GM21576 (cell line): ENCODE measurements around the gene ADAM33.

Experiments used
- ATAC-seq: cut with Tn5 transposase; IDR thresholded peaks from one replicate; pipeline ENCODE4 v1.9.1; 2021; ENCODE audit warnings: mild to moderate bottlenecking, moderate library complexity; ENCODE audit not compliant: unreplicated experiment

The ADAM33 gene

GRCh38 chr20:3707508-3707899 lies 25.7 kb upstream of the ADAM33 start:
- no peak for ATAC-seq

- no peak for ATAC-seq
Measured at GRCh38 chr20:3706774-3707507, 25.1 kb upstream of the ADAM33 start.

GRCh38 chr20:3705970-3706739 lies 24.3 kb upstream of the ADAM33 start:
- no peak for ATAC-seq

- ATAC-seq = no peak
Measured at GRCh38 chr20:3705491-3705969, 23.7 kb upstream of the ADAM33 start.

- ATAC-seq = no peak
Measured at GRCh38 chr20:3704087-3704486, 22.3 kb upstream of the ADAM33 start.

GRCh38 chr20:3702611-3703391 lies 21.0 kb upstream of the ADAM33 start:
- ATAC-seq = no peak

- ATAC-seq = no peak
Measured at GRCh38 chr20:3701061-3701998, 19.5 kb upstream of the ADAM33 start.

GRCh38 chr20:3699037-3699436 lies 17.2 kb upstream of the ADAM33 start:
- no peak for ATAC-seq

GRCh38 chr20:3698591-3699001 lies 16.8 kb upstream of the ADAM33 start:
- no peak for ATAC-seq

GRCh38 chr20:3697588-3698305 lies 15.9 kb upstream of the ADAM33 start:
- ATAC-seq = no peak

GRCh38 chr20:3696745-3697587 lies 15.2 kb upstream of the ADAM33 start:
- no peak for ATAC-seq

- ATAC-seq = no peak
Measured at GRCh38 chr20:3696200-3696599, 14.4 kb upstream of the ADAM33 start.

- no peak for ATAC-seq
Measured at GRCh38 chr20:3694864-3695263, 13.1 kb upstream of the ADAM33 start.

GRCh38 chr20:3693376-3693775 lies 11.6 kb upstream of the ADAM33 start:
- no peak for ATAC-seq

GRCh38 chr20:3692706-3693294 lies 11.0 kb upstream of the ADAM33 start:
- ATAC-seq = no peak

- no peak for ATAC-seq
Measured at GRCh38 chr20:3691897-3692296, 10.1 kb upstream of the ADAM33 start.

- ATAC-seq = no peak
Measured at GRCh38 chr20:3691306-3691705, 9.5 kb upstream of the ADAM33 start.

- no peak for ATAC-seq
Measured at GRCh38 chr20:3690413-3690812, 8.6 kb upstream of the ADAM33 start.
